Stimulated activated CD8-positive, alpha-beta memory T cell treated with anti-CD3 and anti-CD28 coated beads, Interleukin-4, amount 100 ng/mL, for 24 hours (primary cell): ENCODE measurements around the gene POC1A.

Source experiments
- DNase-seq: peaks from one replicate; pipeline ENCODE4 v3.0.0-alpha.2; 2020; ENCODE audit warnings: low read depth

The POC1A gene

GRCh38 chr3:52104684-52105640, 49.3 kb downstream of the POC1A start:
- DNase-seq, result no peak

GRCh38 chr3:52102934-52103333, 51.3 kb downstream of the POC1A start:
- no peak for DNase-seq

GRCh38 chr3:52099001-52099401, 55.2 kb downstream of the POC1A start:
- DNase-seq, result no peak

GRCh38 chr3:52097851-52098507, 56.2 kb downstream of the POC1A start:
- no peak for DNase-seq

GRCh38 chr3:52095990-52096775, 58.0 kb downstream of the POC1A start:
- no peak for DNase-seq

- no peak for DNase-seq
Measured at GRCh38 chr3:52094571-52095485, 59.4 kb downstream of the POC1A start.

GRCh38 chr3:52093756-52094545, 60.3 kb downstream of the POC1A start:
- DNase-seq, result no peak

GRCh38 chr3:52092891-52093290, 61.3 kb downstream of the POC1A start:
- no peak for DNase-seq

- no peak for DNase-seq
Measured at GRCh38 chr3:52092271-52092660, 62.0 kb downstream of the POC1A start.

GRCh38 chr3:52091586-52092270, 62.5 kb downstream of the POC1A start:
- DNase-seq, result no peak

- no peak for DNase-seq
Measured at GRCh38 chr3:52090933-52091468, 63.2 kb downstream of the POC1A start.

GRCh38 chr3:52090131-52090932, 63.9 kb downstream of the POC1A start:
- no peak for DNase-seq

- DNase-seq, result no peak
Measured at GRCh38 chr3:52089691-52090090, 64.5 kb downstream of the POC1A start.

GRCh38 chr3:52088445-52089367, 65.5 kb downstream of the POC1A start:
- no peak for DNase-seq

GRCh38 chr3:52087731-52088130, 66.5 kb downstream of the POC1A start:
- no peak for DNase-seq

GRCh38 chr3:52086976-52087663, 67.1 kb downstream of the POC1A start:
- no peak for DNase-seq

- no peak for DNase-seq
Measured at GRCh38 chr3:52086461-52086860, 67.8 kb downstream of the POC1A start.
